CD14-positive monocyte (primary cell): ENCODE measurements around the gene PPP2R3A. TPM values are rescaled to one million over a fixed set of nuclear protein-coding genes. Genes with fewer than 3 reads are reported as not detected.

Experiments
- DNase-seq, 3 donors: peaks; one replicate each; pipeline ENCODE4 v3.0.0-alpha.2; 2011 to 2022
- H2AFZ ChIP-seq: 2 replicates; pipeline ENCODE4 v1.6.0; 2012; ENCODE audit warnings: mild to moderate bottlenecking, low read depth, low read length, inconsistent platforms; ENCODE audit not compliant: insufficient read depth, poor library complexity, severe bottlenecking
- H3K27ac ChIP-seq, 2 donors: 1 replicate in 1 of 2; 2 replicates in 1 of 2; pipeline ENCODE4 v1.5.1; 2012 to 2013; ENCODE audit warnings: low read length in 2 of 2, control low read depth in 1 of 2, inconsistent platforms in 1 of 2, low read depth in 1 of 2, mild to moderate bottlenecking in 1 of 2
- H3K27me3 ChIP-seq, 2 donors: one replicate each; pipeline versions ENCODE4 v1.6.0 to v1.6.1; 2011 to 2013; ENCODE audit warnings: low read length in 2 of 2; ENCODE audit not compliant: control insufficient read depth in 2 of 2, insufficient read depth in 2 of 2
- H3K36me3 ChIP-seq, 2 donors: replicated peaks in 1 of 2; 1 replicate in 1 of 2; 2 replicates in 1 of 2; pipeline versions ENCODE4 v1.5.1 to v1.6.1; 2012 to 2013; ENCODE audit warnings: low read length in 2 of 2, control low read depth in 1 of 2, inconsistent platforms in 1 of 2, mild to moderate bottlenecking in 1 of 2; ENCODE audit not compliant: insufficient read depth in 2 of 2, control insufficient read depth in 1 of 2
- H3K4me1 ChIP-seq, 2 donors: 1 replicate in 1 of 2; 2 replicates in 1 of 2; pipeline versions ENCODE4 v1.5.1 to v1.6.1; 2012 to 2013; ENCODE audit warnings: low read length in 2 of 2, control low read depth in 1 of 2, inconsistent platforms in 1 of 2, mild to moderate bottlenecking in 1 of 2, moderate library complexity in 1 of 2; ENCODE audit not compliant: insufficient read depth in 2 of 2, control insufficient read depth in 1 of 2
- H3K4me2 ChIP-seq: replicated peaks from 2 replicates; pipeline ENCODE3; 2012; ENCODE audit warnings: low read length, moderate library complexity, mild to moderate bottlenecking; ENCODE audit not compliant: poor library complexity, severe bottlenecking; ENCODE audit errors: extremely low read depth
- H3K4me3 ChIP-seq, 3 experiments: fragments of 200-600 bp in 1 of 3; sonication (generic) in 1 of 3; replicated peaks in 1 of 3; 1 replicate in 2 of 3; 2 replicates in 1 of 3; pipeline ENCODE4 v1.5.1; 2011 to 2013; ENCODE audit warnings: low read length in 3 of 3, mild to moderate bottlenecking in 3 of 3, control low read depth in 2 of 3, low read depth in 2 of 3, inconsistent platforms in 1 of 3, moderate library complexity in 1 of 3
- H3K79me2 ChIP-seq: 2 replicates; pipeline ENCODE4 v1.6.0; 2012; ENCODE audit warnings: mild to moderate bottlenecking, control low read depth, inconsistent platforms, low read length, moderate library complexity; ENCODE audit not compliant: insufficient read depth
- H3K9ac ChIP-seq: 2 replicates; pipeline ENCODE4 v1.6.0; 2017; ENCODE audit warnings: low read length, mild to moderate bottlenecking; ENCODE audit not compliant: insufficient read depth, poor library complexity, severe bottlenecking
- H3K9me3 ChIP-seq, 2 donors: replicated peaks in 1 of 2; 1 replicate in 1 of 2; 2 replicates in 1 of 2; pipeline versions ENCODE4 v1.5.1 to v1.6.1; 2012 to 2013; ENCODE audit warnings: low read length in 2 of 2, control low read depth in 1 of 2; ENCODE audit not compliant: control insufficient read depth in 1 of 2, insufficient read depth in 1 of 2
- H4K20me1 ChIP-seq: 2 replicates; pipeline ENCODE4 v1.6.0; 2012; ENCODE audit warnings: mild to moderate bottlenecking, low read length, control low read depth, moderate library complexity; ENCODE audit not compliant: insufficient read depth
- H3K27ac Mint-ChIP-seq, 7 donors: one replicate each; pipeline ENCODE4 v1.8.0; 2020; ENCODE audit warnings: mild to moderate bottlenecking in 7 of 7, mixed read lengths in 7 of 7, moderate library complexity in 6 of 7, inconsistent platforms in 2 of 7
- H3K27me3 Mint-ChIP-seq, 3 donors: one replicate each; pipeline ENCODE4 v1.8.0; 2021 to 2022; ENCODE audit warnings: low read depth in 3 of 3, mild to moderate bottlenecking in 3 of 3, mixed read lengths in 3 of 3, moderate library complexity in 3 of 3, inconsistent platforms in 1 of 3
- H3K36me3 Mint-ChIP-seq, 2 donors: one replicate each; pipeline ENCODE4 v1.8.0; 2020; ENCODE audit warnings: mixed read lengths in 2 of 2, inconsistent platforms in 1 of 2, mild to moderate bottlenecking in 1 of 2
- H3K4me1 Mint-ChIP-seq: one replicate; pipeline ENCODE4 v1.8.0; 2020; ENCODE audit warnings: mild to moderate bottlenecking, mixed read lengths
- H3K4me3 Mint-ChIP-seq, 2 donors: one replicate each; pipeline ENCODE4 v1.8.0; 2020; ENCODE audit warnings: mild to moderate bottlenecking in 2 of 2, mixed read lengths in 2 of 2, moderate library complexity in 1 of 2
- H3K9me3 Mint-ChIP-seq, 7 donors: one replicate each; pipeline ENCODE4 v1.8.0; 2020 to 2022; ENCODE audit warnings: mixed read lengths in 7 of 7, mild to moderate bottlenecking in 6 of 7, moderate library complexity in 6 of 7, inconsistent platforms in 2 of 7
- WGBS: methylation state at CpG from one replicate; pipeline ENCODE4 v1.1.5; 2013; ENCODE audit warnings: missing lambda C conversion rate; ENCODE audit not compliant: insufficient coverage; 5-methylcytosine and 5-hydroxymethylcytosine counted together
- intact Hi-C, 2 donors: fragments of 100-400 bp; cut with micrococcal nuclease; formaldehyde crosslinking; loops; one replicate each; pipeline versions ENCODE4 v1.15.0 to v1.15.1; 2023
- polyA plus RNA-seq, 3 donors: library from polyadenylated mRNA; depleted of rRNA in 1 of 3; unstranded in 2 of 3; stranded (reverse) in 1 of 3; fragments of 300-500 nt in 2 of 3; fragments of >200 nt in 1 of 3; fragmentation: Illumina TruSeq in 2 of 3; gene quantifications; 1 replicate in 2 of 3; 2 replicates in 1 of 3; pipeline ENCODE4 v1.2.3, GENCODE V29; 2012 to 2021
- TF ChIP-seq, protein P1 (sequence below): fragments of 200-600 bp; IDR thresholded peaks from one replicate; pipeline ENCODE4 v1.8.0; 2022; ENCODE audit warnings: antibody characterized with exemption, mild to moderate bottlenecking

Gene PPP2R3A
- polyA plus RNA-seq, 3 donors = 0.09 to 0.15 (median 0.10) TPM

DNA sequence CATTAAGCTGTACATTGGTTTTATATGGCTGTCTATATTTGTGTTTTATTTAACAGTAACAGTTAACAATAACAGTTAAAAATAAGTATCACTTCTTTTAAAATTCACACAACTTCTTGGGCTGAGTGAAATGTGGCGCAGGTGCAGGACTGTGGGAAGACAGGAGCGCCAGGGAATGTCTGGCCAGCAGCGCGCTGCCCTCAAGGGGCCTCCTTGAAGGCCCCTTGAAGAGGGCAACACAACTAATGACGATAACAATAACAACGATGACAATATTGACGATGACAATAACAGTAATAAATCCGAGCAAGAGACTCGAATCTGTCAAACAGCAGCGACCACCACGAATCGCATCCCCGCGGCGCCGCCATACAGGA is 411 bp upstream of the PPP2R3A start:
- H3K27ac Mint-ChIP-seq = no peak overlapping the region
- peaks cover 21 to 32% (median 22%) of the 10 kb centered on the region in 3 donors for H3K27me3 Mint-ChIP-seq

DNA sequence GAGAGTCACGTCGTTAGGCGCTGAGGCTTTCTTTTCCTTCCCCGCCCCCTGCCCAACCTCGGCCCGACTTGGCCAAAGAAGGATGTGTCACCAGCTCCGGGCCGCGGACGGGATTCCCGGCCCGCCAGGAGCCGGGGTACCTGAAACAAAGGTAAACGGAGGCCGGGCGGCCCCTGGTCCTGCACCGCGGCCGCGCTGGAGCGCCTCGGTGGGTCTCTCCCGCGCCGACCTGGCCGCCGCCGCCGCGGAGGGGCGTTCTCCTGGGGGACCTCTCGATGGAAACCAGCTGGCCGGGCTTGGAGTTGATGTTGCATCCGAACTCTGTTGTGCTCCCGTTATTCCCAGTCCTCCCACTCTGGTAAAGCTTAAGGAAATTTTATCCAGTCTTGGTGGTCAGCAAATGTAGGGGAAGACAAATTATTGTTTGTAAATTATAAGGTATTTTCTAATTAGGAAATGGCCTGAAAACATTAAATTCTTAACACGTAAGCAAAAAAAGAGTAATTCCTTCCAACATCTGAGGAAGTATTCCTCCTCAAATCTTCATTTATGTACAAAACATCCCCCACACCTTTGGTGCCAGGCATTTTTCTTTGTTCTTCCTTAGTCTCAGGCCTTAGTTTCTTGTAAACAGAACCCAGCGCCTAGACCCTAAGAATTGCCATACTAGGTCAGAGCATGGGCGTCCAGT is 888 bp downstream of the PPP2R3A start:
- peak in 2 of 3 donors; percentile 0 to 10 for DNase-seq
- intact Hi-C loops = no loop called here
- peak overlapping the region; percentile 54 to 79 (median 69) for H3K4me3 ChIP-seq
- peaks cover 21 to 32% (median 22%) of the 10 kb centered on the region in 3 donors for H3K27me3 Mint-ChIP-seq
- H3K9ac ChIP-seq = peak overlapping the region; percentile 63
- H3K36me3 Mint-ChIP-seq = peaks cover 0 to 3% of the 10 kb centered on the region in 2 donors
- no peak overlapping the region for H3K27ac ChIP-seq
- H3K79me2 ChIP-seq = no peaks in the 10 kb centered on the region
- TF ChIP-seq, protein P1, sequence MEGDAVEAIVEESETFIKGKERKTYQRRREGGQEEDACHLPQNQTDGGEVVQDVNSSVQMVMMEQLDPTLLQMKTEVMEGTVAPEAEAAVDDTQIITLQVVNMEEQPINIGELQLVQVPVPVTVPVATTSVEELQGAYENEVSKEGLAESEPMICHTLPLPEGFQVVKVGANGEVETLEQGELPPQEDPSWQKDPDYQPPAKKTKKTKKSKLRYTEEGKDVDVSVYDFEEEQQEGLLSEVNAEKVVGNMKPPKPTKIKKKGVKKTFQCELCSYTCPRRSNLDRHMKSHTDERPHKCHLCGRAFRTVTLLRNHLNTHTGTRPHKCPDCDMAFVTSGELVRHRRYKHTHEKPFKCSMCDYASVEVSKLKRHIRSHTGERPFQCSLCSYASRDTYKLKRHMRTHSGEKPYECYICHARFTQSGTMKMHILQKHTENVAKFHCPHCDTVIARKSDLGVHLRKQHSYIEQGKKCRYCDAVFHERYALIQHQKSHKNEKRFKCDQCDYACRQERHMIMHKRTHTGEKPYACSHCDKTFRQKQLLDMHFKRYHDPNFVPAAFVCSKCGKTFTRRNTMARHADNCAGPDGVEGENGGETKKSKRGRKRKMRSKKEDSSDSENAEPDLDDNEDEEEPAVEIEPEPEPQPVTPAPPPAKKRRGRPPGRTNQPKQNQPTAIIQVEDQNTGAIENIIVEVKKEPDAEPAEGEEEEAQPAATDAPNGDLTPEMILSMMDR = no peak
- H3K4me1 ChIP-seq = peaks cover 7 to 11% of the 10 kb centered on the region in 2 donors
- peak overlapping the region; percentile 91 for H3K4me2 ChIP-seq
- H3K27me3 ChIP-seq = peaks cover 18 to 28% of the 10 kb centered on the region in 2 donors
- H3K4me3 Mint-ChIP-seq = peak overlapping the region; percentile 78 to 89
- no peaks in the 10 kb centered on the region for H4K20me1 ChIP-seq
- peaks cover 0 to under 1% of the 10 kb centered on the region in 2 donors for H3K9me3 ChIP-seq
- H2AFZ ChIP-seq = peak overlapping the region; percentile 77
- no peaks in the 10 kb centered on the region for H3K36me3 ChIP-seq
- peaks cover 0 to 8% (median 4%) of the 10 kb centered on the region in 7 donors for H3K9me3 Mint-ChIP-seq
- peaks cover 12% of the 10 kb centered on the region for H3K4me1 Mint-ChIP-seq
- under 1% methylated on average over 33 of the region's 38 CpGs for WGBS
- no peak overlapping the region for H3K27ac Mint-ChIP-seq

More for the DNA sequence above, 411 bp upstream of the PPP2R3A start:
- Histone ChIP-seq H3K36me3 (no peaks in the 10 kb centered on the region), H3K4me2 (peak overlapping the region; percentile 91), H3K79me2 (no peaks in the 10 kb centered on the region), H3K4me3 (peak overlapping the region in 1 of 3 experiments; percentile 79), H3K9ac (no peak overlapping the region), H3K27me3 (peaks cover 18 to 28% of the 10 kb centered on the region in 2 donors), H3K4me1 (peaks cover 7 to 11% of the 10 kb centered on the region in 2 donors), H3K9me3 (peaks cover 0 to 7% of the 10 kb centered on the region in 2 donors), H2AFZ (no peak overlapping the region), H3K27ac (no peak overlapping the region), H4K20me1 (no peaks in the 10 kb centered on the region)
- Mint-ChIP-seq H3K36me3 (peaks cover 0 to 3% of the 10 kb centered on the region in 2 donors), H3K9me3 (peaks cover 2 to 17% (median 9%) of the 10 kb centered on the region in 7 donors), H3K4me3 (peak overlapping the region; percentile 72 to 84), H3K4me1 (peaks cover 10% of the 10 kb centered on the region)
- intact Hi-C loops = no loop called here
- peak in 1 of 3 donors; percentile 0 for DNase-seq
- WGBS = 29% methylated on average over 16 of the region's 16 CpGs
- TF ChIP-seq, protein P1 = no peak
